ENCODE data around the gene TEX36. TPM values are rescaled to one million over a fixed set of nuclear protein-coding genes. Genes with fewer than 3 reads are reported as not detected.

The TEX36 gene
- polyA plus RNA-seq, 1 of the 3 experiments (the other 2 are of a cell fraction), result not detected

GRCh38 chr10:125641398-125641797 is 41.6 kb downstream of the TEX36 start:
- H3K27me3 ChIP-seq (ENCODE audit: insufficient read depth), result no peaks in the 10 kb centered on the region
- H2AFZ ChIP-seq (ENCODE audit: low read depth), result no peak overlapping the region
- WGBS (ENCODE audit: low lambda C conversion rate), result 54% methylated on average over 3 of the region's 3 CpGs
- H3K36me3 ChIP-seq (replicated peaks in 1 of 2; ENCODE audit: control insufficient read depth in 1 of 2, insufficient read depth in 2 of 2, low read length in 1 of 2), result no peaks in the 10 kb centered on the region
- CTCF ChIA-PET, result interaction anchor here (0.6 kb wide), 1 partner anchor 94 kb away, joined by 3 read pairs; no protein-coding TSS in a partner anchor
- H3K9ac ChIP-seq, result no peak overlapping the region
- POLR2A ChIA-PET, result no interaction called here
- H3K4me2 ChIP-seq, result no peak overlapping the region
- no peaks in the 10 kb centered on the region for H3K9me3 ChIP-seq
- no peaks in the 10 kb centered on the region for H3K79me2 ChIP-seq (ENCODE audit: insufficient read depth)
- TF ChIP-seq RCOR1 (IDR thresholded peaks at IDR 0.05; ENCODE audit: low read length), result no peak
- no peak for TF ChIP-seq FOXJ3 (CRISPR knock-in tag; IDR thresholded peaks at IDR 0.05)
- no peak for TF ChIP-seq USF1 (IDR thresholded peaks at IDR 0.05; ENCODE audit: borderline replicate concordance, low read depth)
- no peak for TF ChIP-seq MEF2A (IDR thresholded peaks at IDR 0.05; ENCODE audit: borderline replicate concordance, low read depth)
- TF ChIP-seq RAD21 (IDR thresholded peaks at IDR 0.05; ENCODE audit: low read length), result no peak
- no peak for TF ChIP-seq SMC3 (IDR thresholded peaks at IDR 0.05; ENCODE audit: low read depth, low read length)
- no peak for TF ChIP-seq GABPA (IDR thresholded peaks at IDR 0.05; ENCODE audit: low read depth)
- TF ChIP-seq EZH2phosphoT487 (IDR thresholded peaks at IDR 0.05; ENCODE audit: borderline replicate concordance, low read depth), result no peak
- no peak for DNase-seq
- H3K27ac ChIP-seq (ENCODE audit: low read depth in 2 of 2, low read length in 1 of 2), result no peak overlapping the region
- H3K9me2 ChIP-seq, result no peaks in the 10 kb centered on the region
- no peaks in the 10 kb centered on the region for H3K4me1 ChIP-seq (ENCODE audit: control insufficient read depth in 1 of 2, insufficient read depth in 2 of 2, low read depth in 1 of 2, low read length in 1 of 2)
- H4K20me1 ChIP-seq (ENCODE audit: insufficient read depth), result no peaks in the 10 kb centered on the region
- H3K4me3 ChIP-seq (ENCODE audit: low read depth in 2 of 2, low read length in 1 of 2), result no peak overlapping the region
- H3F3A ChIP-seq (replicated peaks; ENCODE audit: insufficient read depth), result no peaks in the 10 kb centered on the region

DNA sequence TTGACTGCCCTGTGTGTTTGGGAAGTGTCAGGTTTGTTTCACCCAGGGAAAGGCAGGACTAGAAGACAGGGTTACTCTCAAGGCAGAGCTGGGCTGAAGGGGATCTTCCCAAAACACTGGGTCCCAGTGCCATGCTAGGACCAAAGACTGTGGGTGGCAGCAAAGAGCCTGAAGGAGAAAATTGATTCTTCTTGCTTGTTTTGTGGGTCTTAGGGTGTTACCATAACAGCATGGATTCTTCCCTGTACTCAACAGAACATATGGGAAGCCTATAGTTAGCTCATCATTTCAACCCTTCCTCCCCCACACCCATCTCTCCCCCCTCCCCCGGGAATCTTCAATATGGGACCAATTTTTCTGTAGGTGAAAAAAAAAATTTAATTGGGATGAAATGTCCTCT is 42.3 kb downstream of the TEX36 start:
- H3K36me3 ChIP-seq (replicated peaks in 1 of 2; ENCODE audit: control insufficient read depth in 1 of 2, insufficient read depth in 2 of 2, low read length in 1 of 2), result no peaks in the 10 kb centered on the region
- no peak overlapping the region for H3K4me2 ChIP-seq
- no peak for DNase-seq
- H3K9me3 ChIP-seq, result no peaks in the 10 kb centered on the region
- no peaks in the 10 kb centered on the region for H4K20me1 ChIP-seq (ENCODE audit: insufficient read depth)
- 9% methylated on average over 1 of the region's 1 CpG for WGBS (ENCODE audit: low lambda C conversion rate)
- no peak overlapping the region for H3K27ac ChIP-seq (ENCODE audit: low read depth in 2 of 2, low read length in 1 of 2)
- no peaks in the 10 kb centered on the region for H3K4me1 ChIP-seq (ENCODE audit: control insufficient read depth in 1 of 2, insufficient read depth in 2 of 2, low read depth in 1 of 2, low read length in 1 of 2)
- no peaks in the 10 kb centered on the region for H3K79me2 ChIP-seq (ENCODE audit: insufficient read depth)
- no peak overlapping the region for H2AFZ ChIP-seq (ENCODE audit: low read depth)
- no peaks in the 10 kb centered on the region for H3K27me3 ChIP-seq (ENCODE audit: insufficient read depth)
- CTCF ChIA-PET, result interaction anchor here (0.6 to 1.3 kb wide), 2 partner anchors 95 to 593 kb away, joined by 3 read pairs; no protein-coding TSS in a partner anchor
- no peaks in the 10 kb centered on the region for H3F3A ChIP-seq (replicated peaks; ENCODE audit: insufficient read depth)
- no peak overlapping the region for H3K9ac ChIP-seq
- H3K9me2 ChIP-seq, result no peaks in the 10 kb centered on the region
- H3K4me3 ChIP-seq (ENCODE audit: low read depth in 2 of 2, low read length in 1 of 2), result no peak overlapping the region
- TF ChIP-seq JUND (IDR thresholded peaks at IDR 0.05) (no peak), ELF1 (IDR thresholded peaks at IDR 0.05) (no peak), ZBTB33 (IDR thresholded peaks at IDR 0.05; ENCODE audit: borderline replicate concordance, low read depth) (no peak), POLR2AphosphoS5 (IDR thresholded peaks at IDR 0.05; ENCODE audit: low read depth, low read length) (no peak), GATA2 (CRISPR knock-in tag; IDR thresholded peaks at IDR 0.05) (no peak), EZH2phosphoT487 (IDR thresholded peaks at IDR 0.05; ENCODE audit: borderline replicate concordance, low read depth) (no peak), TEAD4 (IDR thresholded peaks at IDR 0.05; ENCODE audit: borderline replicate concordance, insufficient read depth) (no peak), MEF2A (IDR thresholded peaks at IDR 0.05; ENCODE audit: borderline replicate concordance, low read depth) (no peak), RXRA (IDR thresholded peaks at IDR 0.05; ENCODE audit: borderline replicate concordance, low read depth) (no peak), USF1 (IDR thresholded peaks at IDR 0.05; ENCODE audit: borderline replicate concordance, low read depth) (no peak), YY1 (IDR thresholded peaks at IDR 0.05; ENCODE audit: low read depth) (no peak), NRF1 (IDR thresholded peaks at IDR 0.05; ENCODE audit: low read depth, low read length) (no peak), RFX5 (IDR thresholded peaks at IDR 0.05; ENCODE audit: low read length) (no peak), MAX (IDR thresholded peaks at IDR 0.05; ENCODE audit: low read depth) (no peak), TAF1 (IDR thresholded peaks at IDR 0.05; ENCODE audit: borderline replicate concordance, low read depth, low read length) (no peak)
- TF ChIP-seq, protein P1, sequence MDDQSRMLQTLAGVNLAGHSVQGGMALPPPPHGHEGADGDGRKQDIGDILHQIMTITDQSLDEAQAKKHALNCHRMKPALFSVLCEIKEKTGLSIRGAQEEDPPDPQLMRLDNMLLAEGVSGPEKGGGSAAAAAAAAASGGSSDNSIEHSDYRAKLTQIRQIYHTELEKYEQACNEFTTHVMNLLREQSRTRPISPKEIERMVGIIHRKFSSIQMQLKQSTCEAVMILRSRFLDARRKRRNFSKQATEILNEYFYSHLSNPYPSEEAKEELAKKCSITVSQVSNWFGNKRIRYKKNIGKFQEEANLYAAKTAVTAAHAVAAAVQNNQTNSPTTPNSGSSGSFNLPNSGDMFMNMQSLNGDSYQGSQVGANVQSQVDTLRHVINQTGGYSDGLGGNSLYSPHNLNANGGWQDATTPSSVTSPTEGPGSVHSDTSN (IDR thresholded peaks at IDR 0.05), result no peak
- TF ChIP-seq, protein P2, sequence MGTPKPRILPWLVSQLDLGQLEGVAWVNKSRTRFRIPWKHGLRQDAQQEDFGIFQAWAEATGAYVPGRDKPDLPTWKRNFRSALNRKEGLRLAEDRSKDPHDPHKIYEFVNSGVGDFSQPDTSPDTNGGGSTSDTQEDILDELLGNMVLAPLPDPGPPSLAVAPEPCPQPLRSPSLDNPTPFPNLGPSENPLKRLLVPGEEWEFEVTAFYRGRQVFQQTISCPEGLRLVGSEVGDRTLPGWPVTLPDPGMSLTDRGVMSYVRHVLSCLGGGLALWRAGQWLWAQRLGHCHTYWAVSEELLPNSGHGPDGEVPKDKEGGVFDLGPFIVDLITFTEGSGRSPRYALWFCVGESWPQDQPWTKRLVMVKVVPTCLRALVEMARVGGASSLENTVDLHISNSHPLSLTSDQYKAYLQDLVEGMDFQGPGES (IDR thresholded peaks at IDR 0.05; ENCODE audit: low read depth, low read length), result no peak
- POLR2A ChIA-PET, result no interaction called here
